Stimulated activated effector memory CD8-positive, alpha-beta T cell treated with anti-CD3 and anti-CD28 coated beads, Interleukin-12 subunit alpha, Interleukin-12 subunit beta, amount 100 ng/mL, for 72 hours (primary cell): ENCODE results near the gene OR6T1.

Experiments used
- ATAC-seq: fragments of 150-1000 bp; cut with Tn5 transposase; 2 replicates; pipeline ENCODE4 v1.10.0; 2021
- DNase-seq, 2 donors: peaks; one replicate each; pipeline ENCODE4 v3.0.0; 2021 to 2022; ENCODE audit warnings: low spot score in 2 of 2
- H3K27ac Mint-ChIP-seq: one replicate; pipeline ENCODE4 v1.8.0; 2022; ENCODE audit warnings: mild to moderate bottlenecking, mixed read lengths
- H3K36me3 Mint-ChIP-seq: one replicate; pipeline ENCODE4 v1.8.0; 2022; ENCODE audit warnings: mild to moderate bottlenecking, mixed read lengths
- H3K4me1 Mint-ChIP-seq: one replicate; pipeline ENCODE4 v1.8.0; 2022; ENCODE audit warnings: mixed read lengths
- H3K4me3 Mint-ChIP-seq: one replicate; pipeline ENCODE4 v1.8.0; 2022; ENCODE audit warnings: mild to moderate bottlenecking, mixed read lengths
- H3K9me3 Mint-ChIP-seq: one replicate; pipeline ENCODE4 v1.8.0; 2022; ENCODE audit warnings: mixed read lengths

The OR6T1 gene

GRCh38 chr11:123943738-123944137 lies at the start of gene OR6T1:
Gene OR6T1, minus strand, starts transcription at chr11:123943838. Its CDS starts 0 bp downstream, at chr11:123943838.
- DNase-seq, result no peak
- ATAC-seq, result no peak
- Mint-ChIP-seq H3K27ac (no peak within 1 kb of the TSS), H3K36me3 (no peaks in the 10 kb centered on the region), H3K9me3 (peaks cover 10% of the 10 kb centered on the region), H3K4me1 (no peaks in the 10 kb centered on the region), H3K4me3 (no peak within 1 kb of the TSS)

GRCh38 chr11:123979311-123979710 lies 35.7 kb upstream of the OR6T1 start:
- DNase-seq (no peak), ATAC-seq (no peak)
- no peak overlapping the region for H3K27ac Mint-ChIP-seq
- H3K4me1 Mint-ChIP-seq, result no peaks in the 10 kb centered on the region
- H3K36me3 Mint-ChIP-seq, result no peaks in the 10 kb centered on the region
- H3K4me3 Mint-ChIP-seq, result no peak overlapping the region
- H3K9me3 Mint-ChIP-seq, result peaks cover 23% of the 10 kb centered on the region

- peaks cover 16% of the 10 kb centered on the region for H3K9me3 Mint-ChIP-seq
- no peak within 1 kb of the TSS for H3K4me3 Mint-ChIP-seq
- H3K27ac Mint-ChIP-seq, result no peak within 1 kb of the TSS
- H3K4me1 Mint-ChIP-seq, result no peaks in the 10 kb centered on the region
- ATAC-seq, result no peak
- no peaks in the 10 kb centered on the region for H3K36me3 Mint-ChIP-seq
- DNase-seq, result no peak
Observed at GRCh38 chr11:123977731-123978347, 34.2 kb upstream of the OR6T1 start, which contains the start of gene OR10S1. Gene OR10S1, minus strand, starts transcription at chr11:123977781. Its CDS starts 117 bp downstream, at chr11:123977664.

- H3K4me3 Mint-ChIP-seq, result no peak overlapping the region
- H3K4me1 Mint-ChIP-seq, result no peaks in the 10 kb centered on the region
- H3K27ac Mint-ChIP-seq, result no peak overlapping the region
- DNase-seq (no peak), ATAC-seq (peak; percentile 39)
- H3K36me3 Mint-ChIP-seq, result no peaks in the 10 kb centered on the region
- H3K9me3 Mint-ChIP-seq, result peaks cover 9% of the 10 kb centered on the region
Observed at GRCh38 chr11:123976770-123977560, 33.3 kb upstream of the OR6T1 start.

GRCh38 chr11:123973816-123974215 lies 30.2 kb upstream of the OR6T1 start:
- no peak overlapping the region for H3K4me3 Mint-ChIP-seq
- H3K4me1 Mint-ChIP-seq, result no peaks in the 10 kb centered on the region
- no peak overlapping the region for H3K27ac Mint-ChIP-seq
- peaks cover 6% of the 10 kb centered on the region for H3K9me3 Mint-ChIP-seq
- no peak for DNase-seq
- ATAC-seq, result no peak
- no peaks in the 10 kb centered on the region for H3K36me3 Mint-ChIP-seq

GRCh38 chr11:123956752-123957151 lies 13.1 kb upstream of the OR6T1 start:
- no peak for ATAC-seq
- Mint-ChIP-seq H3K4me1 (no peaks in the 10 kb centered on the region), H3K4me3 (no peak overlapping the region), H3K36me3 (no peaks in the 10 kb centered on the region), H3K27ac (no peak overlapping the region), H3K9me3 (peaks cover 6% of the 10 kb centered on the region)
- no peak for DNase-seq

GRCh38 chr11:123945132-123945531 lies 1.5 kb upstream of the OR6T1 start:
- H3K9me3 Mint-ChIP-seq, result peaks cover 7% of the 10 kb centered on the region
- H3K36me3 Mint-ChIP-seq, result no peaks in the 10 kb centered on the region
- no peak overlapping the region for H3K4me3 Mint-ChIP-seq
- no peak for ATAC-seq
- DNase-seq, result no peak
- H3K4me1 Mint-ChIP-seq, result no peaks in the 10 kb centered on the region
- no peak overlapping the region for H3K27ac Mint-ChIP-seq

- ATAC-seq, result no peak
- Mint-ChIP-seq H3K4me1 (no peaks in the 10 kb centered on the region), H3K9me3 (peaks cover 10% of the 10 kb centered on the region), H3K4me3 (no peak overlapping the region), H3K27ac (no peak overlapping the region), H3K36me3 (no peaks in the 10 kb centered on the region)
- no peak for DNase-seq
Observed at GRCh38 chr11:123942413-123942812, 1.2 kb downstream of the OR6T1 start.

GRCh38 chr11:123939317-123939716 lies 4.3 kb downstream of the OR6T1 start, which contains the start of gene OR4D5:
Gene OR4D5, plus strand, starts transcription at chr11:123939617. Its CDS starts 0 bp downstream, at chr11:123939617.
- H3K4me1 Mint-ChIP-seq, result no peaks in the 10 kb centered on the region
- H3K4me3 Mint-ChIP-seq, result no peak within 1 kb of the TSS
- H3K9me3 Mint-ChIP-seq, result peaks cover 12% of the 10 kb centered on the region
- ATAC-seq (no peak), DNase-seq (no peak)
- no peaks in the 10 kb centered on the region for H3K36me3 Mint-ChIP-seq
- H3K27ac Mint-ChIP-seq, result no peak within 1 kb of the TSS

- Mint-ChIP-seq H3K9me3 (peaks cover 6% of the 10 kb centered on the region), H3K4me3 (no peak overlapping the region), H3K4me1 (no peaks in the 10 kb centered on the region), H3K36me3 (no peaks in the 10 kb centered on the region), H3K27ac (no peak overlapping the region)
- ATAC-seq (no peak), DNase-seq (no peak)
Observed at GRCh38 chr11:123924027-123924426, 19.6 kb downstream of the OR6T1 start.

- H3K9me3 Mint-ChIP-seq, result peaks cover 3% of the 10 kb centered on the region
- no peak overlapping the region for H3K27ac Mint-ChIP-seq
- H3K4me3 Mint-ChIP-seq, result no peak overlapping the region
- H3K36me3 Mint-ChIP-seq, result no peaks in the 10 kb centered on the region
- no peak for DNase-seq
- no peaks in the 10 kb centered on the region for H3K4me1 Mint-ChIP-seq
- ATAC-seq, result no peak
Observed at GRCh38 chr11:123920943-123921342, 22.7 kb downstream of the OR6T1 start.

- Mint-ChIP-seq H3K36me3 (no peaks in the 10 kb centered on the region), H3K4me1 (no peaks in the 10 kb centered on the region), H3K4me3 (no peak overlapping the region), H3K27ac (no peak overlapping the region), H3K9me3 (no peaks in the 10 kb centered on the region)
- ATAC-seq (no peak), DNase-seq (no peak)
Observed at GRCh38 chr11:123905826-123906225, 37.8 kb downstream of the OR6T1 start.

- no peak for ATAC-seq
- Mint-ChIP-seq H3K4me3 (no peak overlapping the region), H3K4me1 (no peaks in the 10 kb centered on the region), H3K9me3 (no peaks in the 10 kb centered on the region), H3K36me3 (no peaks in the 10 kb centered on the region), H3K27ac (no peak overlapping the region)
- DNase-seq, result no peak
Observed at GRCh38 chr11:123904932-123905331, 38.7 kb downstream of the OR6T1 start.

- no peaks in the 10 kb centered on the region for H3K4me1 Mint-ChIP-seq
- no peaks in the 10 kb centered on the region for H3K9me3 Mint-ChIP-seq
- DNase-seq (no peak), ATAC-seq (peak; percentile 51)
- no peaks in the 10 kb centered on the region for H3K36me3 Mint-ChIP-seq
- H3K4me3 Mint-ChIP-seq, result no peak overlapping the region
- no peak overlapping the region for H3K27ac Mint-ChIP-seq
Observed at GRCh38 chr11:123903932-123904331, 39.7 kb downstream of the OR6T1 start.

- no peak for DNase-seq
- Mint-ChIP-seq H3K36me3 (no peaks in the 10 kb centered on the region), H3K4me1 (no peaks in the 10 kb centered on the region), H3K9me3 (no peaks in the 10 kb centered on the region), H3K27ac (no peak within 1 kb of the TSS), H3K4me3 (no peak within 1 kb of the TSS)
- no peak for ATAC-seq
Observed at GRCh38 chr11:123901867-123902266, 41.8 kb downstream of the OR6T1 start, which contains the start of gene OR8D4. Gene OR8D4, plus strand, starts transcription at chr11:123902167. Its CDS starts 4,265 bp downstream, at chr11:123906432.

GRCh38 chr11:123899792-123900191 lies 43.8 kb downstream of the OR6T1 start:
- Mint-ChIP-seq H3K36me3 (no peaks in the 10 kb centered on the region), H3K4me3 (no peak overlapping the region), H3K4me1 (no peaks in the 10 kb centered on the region), H3K9me3 (no peaks in the 10 kb centered on the region), H3K27ac (no peak overlapping the region)
- DNase-seq, result no peak
- no peak for ATAC-seq
